GOT3 (cell line): ENCODE results near the gene MAPKAP1.

ENCODE experiments used
- DNase-seq: peaks from one replicate; lab custom pipeline; 2025; ENCODE audit warnings: mixed read lengths; lab: John Stamatoyannopoulos, UW

Gene MAPKAP1

GRCh38 chr9:125457357-125457756, 249.7 kb downstream of the MAPKAP1 start:
- DNase-seq = no peak

DNA sequence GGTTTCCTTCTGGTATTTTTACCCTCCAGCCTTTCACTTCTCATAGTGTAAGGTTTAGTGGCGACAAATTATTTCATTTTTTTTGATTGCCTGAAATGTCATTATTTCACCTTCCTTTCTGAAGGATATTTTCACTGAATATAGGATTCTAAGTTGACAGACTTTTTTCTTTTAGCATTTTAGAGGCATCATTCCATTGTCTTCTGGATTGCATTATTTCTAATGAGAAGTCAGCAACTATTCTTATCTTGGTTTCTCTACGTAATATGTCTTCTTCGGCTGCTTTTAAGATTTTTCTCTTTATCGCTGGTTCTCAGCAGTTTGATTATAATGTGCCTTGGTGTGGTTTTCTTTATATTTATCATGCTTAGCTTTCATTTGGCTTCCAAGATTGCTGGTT, 251.1 kb downstream of the MAPKAP1 start:
- no peak for DNase-seq

DNA sequence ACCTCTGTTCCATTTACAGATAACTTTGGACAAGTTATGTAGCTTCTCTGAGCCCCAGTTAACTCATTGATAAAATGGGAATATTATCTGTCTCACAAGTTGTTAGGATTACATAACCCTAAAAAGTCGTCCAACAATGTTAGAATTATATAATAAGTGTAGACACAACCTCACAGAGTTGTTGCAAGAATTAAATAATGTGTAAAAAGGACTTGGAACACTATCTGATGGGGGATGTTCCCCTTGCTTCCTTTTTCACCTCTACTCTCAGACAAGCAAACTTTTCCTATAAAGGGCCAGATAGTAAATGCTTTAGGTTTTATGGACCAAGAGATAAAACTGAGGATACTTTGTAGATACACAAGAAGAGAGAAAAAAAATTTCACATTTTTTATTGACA, 251.9 kb downstream of the MAPKAP1 start:
- no peak for DNase-seq

GRCh38 chr9:125447202-125447802, 259.7 kb downstream of the MAPKAP1 start:
- no peak for DNase-seq

DNA sequence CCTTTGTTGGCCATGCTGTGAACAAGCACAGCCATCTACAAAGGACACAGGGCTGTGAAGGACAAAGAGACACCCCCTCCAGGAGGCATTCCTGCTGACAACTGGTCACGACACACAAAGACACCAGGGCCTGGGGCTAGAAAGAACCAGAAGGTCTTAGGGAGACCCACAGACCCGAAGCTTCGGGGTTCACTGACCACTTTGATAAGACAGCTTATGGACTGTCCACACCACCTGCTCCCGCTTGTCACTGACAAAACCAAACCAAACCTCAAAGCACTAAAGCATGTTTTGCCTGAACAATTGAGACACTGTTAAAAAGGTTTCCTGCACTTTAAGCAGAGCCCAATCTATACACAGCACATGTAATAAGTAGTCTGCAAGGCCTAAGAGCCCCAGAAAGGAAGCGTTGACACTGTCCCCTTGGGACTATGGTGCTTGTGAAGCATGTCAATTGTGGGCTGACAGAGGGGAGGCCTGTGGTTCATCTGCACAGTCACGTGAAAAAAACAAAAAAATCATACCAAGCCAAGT, 260.4 kb downstream of the MAPKAP1 start:
- DNase-seq = no peak

GRCh38 chr9:125444956-125445506, 262.0 kb downstream of the MAPKAP1 start:
- no peak for DNase-seq

- no peak for DNase-seq
Observed at GRCh38 chr9:125444166-125444565, 262.8 kb downstream of the MAPKAP1 start.

- no peak for DNase-seq
Observed at GRCh38 chr9:125443367-125443766, 263.6 kb downstream of the MAPKAP1 start.

GRCh38 chr9:125442452-125442851, 264.6 kb downstream of the MAPKAP1 start:
- DNase-seq = no peak

DNA sequence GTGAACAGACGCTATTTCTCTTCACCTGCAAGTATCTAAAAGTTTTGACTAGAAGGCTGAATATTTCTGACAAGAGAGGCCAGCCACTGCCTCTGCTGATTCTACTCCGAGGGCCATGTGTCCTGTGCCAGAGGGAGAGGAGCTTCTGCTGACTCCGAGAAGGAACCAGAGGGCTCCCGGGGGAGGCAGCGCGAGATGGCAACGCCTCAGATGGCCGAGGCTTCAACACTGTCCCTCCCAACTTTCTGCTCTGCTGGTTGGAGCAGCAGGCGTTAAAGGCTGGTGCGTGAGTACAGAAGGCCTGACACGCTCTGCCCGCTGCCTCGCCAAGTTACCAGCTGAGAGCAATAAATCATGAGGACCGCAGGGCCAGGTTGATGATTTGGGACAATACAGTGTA, 266.6 kb downstream of the MAPKAP1 start:
- DNase-seq = no peak

- no peak for DNase-seq
Observed at GRCh38 chr9:125439434-125440272, 267.4 kb downstream of the MAPKAP1 start.

DNA sequence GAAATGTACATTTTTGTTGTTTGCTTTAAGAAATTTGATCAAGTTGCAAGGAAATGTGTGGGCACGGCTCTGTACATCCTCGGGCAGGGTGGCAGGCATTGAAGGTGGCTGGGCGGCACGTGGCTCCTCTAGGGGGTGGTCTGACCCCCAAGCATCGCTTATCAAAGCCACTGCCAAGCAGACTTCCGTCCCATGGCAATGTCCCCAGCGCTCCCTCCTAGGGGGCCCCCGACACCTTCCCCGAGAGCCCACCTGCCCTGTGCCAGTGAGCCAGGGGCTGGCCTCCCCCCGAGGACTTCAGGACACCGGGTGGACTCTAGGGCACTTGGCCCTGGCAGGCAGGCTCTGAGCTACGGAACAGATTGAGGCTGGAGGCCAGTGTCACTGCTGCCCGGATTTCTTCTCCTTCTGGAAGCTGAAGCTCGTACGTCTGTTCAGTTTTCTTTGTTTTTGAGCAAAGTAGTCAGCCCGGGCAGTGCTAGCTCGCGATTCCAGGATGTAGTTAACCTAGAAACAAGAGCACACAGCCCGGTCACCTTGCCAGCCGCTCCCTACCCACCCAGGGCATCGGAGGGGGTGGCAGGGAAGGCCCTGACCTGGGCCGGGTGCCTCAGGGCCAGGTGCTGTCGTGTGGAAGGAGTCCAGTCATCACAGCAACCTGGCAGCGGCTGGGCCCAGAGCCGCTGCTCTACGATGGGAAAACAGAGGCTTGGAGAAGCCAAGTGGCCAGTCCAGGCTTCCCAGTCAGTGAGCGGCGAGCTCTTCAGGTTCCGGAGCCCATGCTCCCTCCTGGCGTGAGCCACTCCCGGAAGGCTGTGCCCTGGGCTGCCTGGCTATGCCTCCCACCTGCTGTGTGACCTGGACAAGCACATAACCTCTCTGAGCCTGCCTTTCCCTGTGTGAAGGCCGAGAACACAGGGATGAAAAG, 268.2 kb downstream of the MAPKAP1 start:
- DNase-seq = no peak

DNA sequence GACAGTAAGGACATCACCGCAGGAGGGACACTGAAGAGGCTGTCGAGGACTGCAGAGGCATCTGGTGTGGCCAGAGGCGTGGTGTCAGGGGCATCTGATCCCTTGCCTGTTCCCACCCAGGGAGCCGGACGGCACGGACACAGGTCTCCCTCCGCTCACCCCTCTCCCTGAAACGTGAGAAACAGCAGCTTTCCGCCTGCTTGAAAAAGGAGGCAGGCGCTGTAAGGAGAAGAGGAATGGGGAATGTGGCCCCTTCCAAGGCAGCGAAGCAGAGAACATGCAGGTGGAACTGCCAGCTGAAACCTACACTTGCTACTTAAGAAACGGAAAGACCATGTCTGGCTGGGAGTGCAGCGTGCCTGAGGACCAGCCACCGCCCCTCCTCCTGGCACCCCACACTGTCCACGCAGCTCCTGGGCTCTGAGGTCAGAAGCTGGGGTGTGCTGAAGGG, 269.2 kb downstream of the MAPKAP1 start:
- no peak for DNase-seq

DNA sequence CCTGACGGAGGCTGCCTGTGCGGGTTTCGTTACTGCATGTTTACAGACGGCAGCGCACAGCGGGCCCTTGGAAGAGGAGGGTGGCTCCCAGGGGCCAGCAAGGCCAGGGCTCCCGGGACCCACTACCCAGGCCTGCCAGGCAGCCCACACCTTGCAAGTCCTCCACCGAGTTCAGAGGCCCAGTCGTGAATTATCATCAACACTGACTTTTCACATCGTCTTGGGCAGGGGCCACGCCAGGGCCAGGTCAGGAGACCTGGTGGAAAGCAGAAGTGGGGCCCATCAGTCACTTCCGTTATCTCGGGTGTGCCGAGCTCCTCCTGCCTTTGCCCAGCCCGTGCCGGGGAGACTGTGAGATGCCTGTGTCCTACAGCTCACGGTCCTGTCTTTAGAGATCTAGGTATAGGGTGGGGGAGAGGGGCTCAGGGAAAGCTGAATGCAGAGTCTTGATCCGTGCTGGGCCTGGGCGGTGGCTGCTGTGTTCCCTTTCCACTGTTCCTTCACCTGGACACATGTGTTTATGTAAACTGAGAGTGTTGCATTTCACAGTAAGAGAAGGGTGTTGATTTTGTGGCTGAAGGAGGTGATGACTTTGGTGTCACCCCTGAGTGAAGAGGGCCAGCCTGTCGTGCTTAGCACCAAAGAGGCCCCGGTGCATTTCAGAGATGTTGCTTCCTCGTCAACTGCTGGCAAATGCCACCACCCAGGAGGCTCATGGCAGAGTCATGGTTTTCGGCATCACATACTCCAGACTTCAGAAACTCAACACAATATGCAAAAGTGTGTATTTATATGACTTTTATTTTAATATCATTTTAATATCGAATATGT, 270.2 kb downstream of the MAPKAP1 start:
- no peak for DNase-seq

GRCh38 chr9:125435776-125436612, 271.0 kb downstream of the MAPKAP1 start:
- no peak for DNase-seq

- no peak for DNase-seq
Observed at GRCh38 chr9:125434986-125435775, 271.8 kb downstream of the MAPKAP1 start.

GRCh38 chr9:125433461-125434011, 273.5 kb downstream of the MAPKAP1 start:
- no peak for DNase-seq

GRCh38 chr9:125432715-125433385, 274.2 kb downstream of the MAPKAP1 start:
- DNase-seq = no peak
